ENCODE results near the gene KCND3.

KCND3 gene

GRCh38 chr1:111989531-111990025 is at the start of gene KCND3:
TSS of gene KCND3 (minus strand) at chr1:111989668.
- peak in 7 of 10 donors; percentile 36 to 92 (median 65) for DNase-seq
- intact Hi-C loops (cut with DNase I): loop anchor here (5.0 kb wide), 1 partner anchor 283 kb away; no protein-coding TSS in a partner anchor

GRCh38 chr1:112034277-112034676 is 44.8 kb upstream of the KCND3 start:
- intact Hi-C loops (cut with DNase I): no loop called here
- no peak for DNase-seq

GRCh38 chr1:112033439-112034120 is 44.1 kb upstream of the KCND3 start:
- DNase-seq: no peak
- intact Hi-C loops (cut with DNase I): no loop called here

DNA sequence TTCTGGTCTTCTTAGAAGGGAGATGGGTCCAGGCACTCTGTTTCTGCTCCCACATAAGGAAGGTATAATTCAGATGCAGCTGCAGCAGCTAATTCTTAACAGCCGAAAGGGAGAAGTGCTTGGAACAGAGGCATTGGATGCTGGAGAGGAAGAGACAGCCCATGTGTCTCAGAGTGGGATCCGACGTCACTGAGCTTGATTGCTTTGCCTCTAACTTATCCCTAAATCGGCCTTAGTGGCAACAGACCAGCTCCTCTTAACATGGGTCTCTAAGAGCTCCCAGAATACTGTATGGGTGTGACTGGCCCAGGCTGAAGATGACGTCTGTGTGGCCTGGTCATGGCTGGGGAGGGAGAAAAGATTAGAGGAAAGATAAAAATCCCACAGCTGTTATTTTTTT is 40.7 kb upstream of the KCND3 start:
- intact Hi-C loops (cut with DNase I): no loop called here
- no peak for DNase-seq

GRCh38 chr1:112027696-112028095 is 38.2 kb upstream of the KCND3 start:
- intact Hi-C loops (cut with DNase I): no loop called here
- DNase-seq: no peak

DNA sequence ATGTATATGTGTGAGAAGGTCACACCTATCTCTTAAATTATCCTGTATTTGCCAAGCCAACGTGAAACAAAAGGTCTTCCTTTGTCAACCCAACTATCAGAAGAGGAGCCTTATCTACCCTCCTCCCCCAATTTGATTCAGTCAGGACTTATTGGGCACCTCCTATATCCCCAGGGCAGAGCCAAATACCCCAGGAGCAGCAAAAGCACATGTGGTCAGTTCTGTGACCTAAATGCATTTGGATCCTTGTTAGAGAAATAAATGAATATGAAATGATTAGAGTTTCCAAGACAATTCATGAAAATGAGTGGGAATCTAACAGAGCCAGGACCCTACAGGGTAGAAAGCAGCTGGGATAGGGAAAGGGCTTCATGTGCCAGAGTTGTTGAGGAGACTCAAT is 37.0 kb upstream of the KCND3 start:
- DNase-seq: no peak
- intact Hi-C loops (cut with DNase I): no loop called here

GRCh38 chr1:112026016-112026415 is 36.5 kb upstream of the KCND3 start:
- intact Hi-C loops (cut with DNase I): no loop called here
- no peak for DNase-seq

DNA sequence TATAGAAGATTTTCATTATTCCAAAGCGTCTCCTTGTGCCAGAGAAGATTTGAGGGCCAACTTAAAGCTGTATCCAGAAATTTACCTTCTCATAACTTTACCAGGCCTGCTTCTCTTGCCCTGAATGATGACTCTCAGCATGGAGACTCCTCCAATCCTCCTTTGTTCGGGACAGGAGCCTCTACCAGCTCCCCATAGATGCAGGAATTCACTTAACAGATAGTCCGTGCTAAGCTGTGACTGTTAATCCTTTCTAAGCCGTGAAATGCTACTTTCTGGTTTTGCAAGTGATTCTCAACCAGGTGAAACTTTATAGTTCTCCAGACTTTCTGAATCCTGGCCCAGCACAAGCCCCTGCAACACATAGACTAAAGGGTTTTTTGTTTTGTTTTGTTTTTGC is 31.8 kb upstream of the KCND3 start:
- intact Hi-C loops (cut with DNase I): no loop called here
- DNase-seq: no peak

- no peak for DNase-seq
- intact Hi-C loops (cut with DNase I): no loop called here
Observed at GRCh38 chr1:112017183-112017582, 27.7 kb upstream of the KCND3 start.

- no peak for DNase-seq
- intact Hi-C loops (cut with DNase I): no loop called here
Observed at GRCh38 chr1:112012823-112013222, 23.4 kb upstream of the KCND3 start.

- peak in 1 of 10 donors; percentile 42 for DNase-seq
- intact Hi-C loops (cut with DNase I): no loop called here
Observed at GRCh38 chr1:112011202-112011601, 21.7 kb upstream of the KCND3 start.

GRCh38 chr1:112007169-112007568 is 17.7 kb upstream of the KCND3 start:
- intact Hi-C loops (cut with DNase I): no loop called here
- DNase-seq: no peak

- DNase-seq: no peak
- intact Hi-C loops (cut with DNase I): no loop called here
Observed at GRCh38 chr1:112006416-112007025, 17.1 kb upstream of the KCND3 start.

- intact Hi-C loops (cut with DNase I): no loop called here
- peak in 1 of 10 donors; percentile 68 for DNase-seq
Observed at GRCh38 chr1:112004076-112004475, 14.6 kb upstream of the KCND3 start.

- peak in 1 of 10 donors; percentile 53 for DNase-seq
- intact Hi-C loops (cut with DNase I): no loop called here
Observed at GRCh38 chr1:112002514-112002913, 13.0 kb upstream of the KCND3 start.

DNA sequence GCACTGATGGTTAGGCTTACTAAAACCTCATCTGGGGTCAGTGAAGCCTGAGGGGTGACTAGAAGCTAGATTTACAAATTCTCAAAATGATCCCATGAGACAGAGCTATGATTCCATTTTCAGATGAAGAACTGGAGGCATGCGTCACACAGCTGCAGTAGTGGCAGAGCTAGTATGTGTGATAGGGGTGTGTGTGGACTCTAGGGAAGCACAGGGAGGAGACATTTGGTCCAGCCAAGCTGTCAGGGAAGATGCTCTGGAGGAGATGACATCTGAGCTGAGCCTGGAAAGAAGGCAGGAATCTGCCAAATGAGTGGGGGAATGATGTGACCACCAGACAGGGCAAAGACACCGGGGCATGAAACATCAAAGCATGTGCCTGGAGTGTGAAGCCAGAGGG is 12.0 kb upstream of the KCND3 start:
- DNase-seq: peak in 1 of 10 donors; percentile 83
- intact Hi-C loops (cut with DNase I): no loop called here

GRCh38 chr1:112000048-112000447 is 10.6 kb upstream of the KCND3 start:
- intact Hi-C loops (cut with DNase I): no loop called here
- no peak for DNase-seq

DNA sequence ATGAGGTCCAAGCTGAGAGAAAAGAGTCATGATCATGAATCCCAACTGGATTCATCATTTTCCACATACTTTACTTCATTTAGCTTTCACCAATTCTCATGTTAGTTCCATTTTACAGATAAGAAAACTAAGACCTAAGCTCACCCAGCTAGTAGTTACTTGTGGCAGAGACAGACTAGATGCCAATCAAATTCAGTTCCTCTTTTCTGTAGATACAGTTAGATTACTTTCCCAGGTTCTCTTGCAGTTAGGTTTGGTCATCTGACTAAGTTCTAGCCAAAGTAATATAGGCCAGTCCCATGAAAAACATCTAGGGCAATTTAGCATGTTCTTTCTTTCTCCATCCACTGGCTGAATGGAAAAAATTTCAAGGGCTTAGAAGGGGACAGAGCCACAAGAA is 8.9 kb upstream of the KCND3 start:
- no peak for DNase-seq
- intact Hi-C loops (cut with DNase I): no loop called here

- peak in 6 of 10 donors; percentile 19 to 90 (median 68) for DNase-seq
- intact Hi-C loops (cut with DNase I): loop anchor here (5.0 kb wide), 1 partner anchor 280 kb away; no protein-coding TSS in a partner anchor
Observed at GRCh38 chr1:111992476-111992875, 3.0 kb upstream of the KCND3 start.

DNA sequence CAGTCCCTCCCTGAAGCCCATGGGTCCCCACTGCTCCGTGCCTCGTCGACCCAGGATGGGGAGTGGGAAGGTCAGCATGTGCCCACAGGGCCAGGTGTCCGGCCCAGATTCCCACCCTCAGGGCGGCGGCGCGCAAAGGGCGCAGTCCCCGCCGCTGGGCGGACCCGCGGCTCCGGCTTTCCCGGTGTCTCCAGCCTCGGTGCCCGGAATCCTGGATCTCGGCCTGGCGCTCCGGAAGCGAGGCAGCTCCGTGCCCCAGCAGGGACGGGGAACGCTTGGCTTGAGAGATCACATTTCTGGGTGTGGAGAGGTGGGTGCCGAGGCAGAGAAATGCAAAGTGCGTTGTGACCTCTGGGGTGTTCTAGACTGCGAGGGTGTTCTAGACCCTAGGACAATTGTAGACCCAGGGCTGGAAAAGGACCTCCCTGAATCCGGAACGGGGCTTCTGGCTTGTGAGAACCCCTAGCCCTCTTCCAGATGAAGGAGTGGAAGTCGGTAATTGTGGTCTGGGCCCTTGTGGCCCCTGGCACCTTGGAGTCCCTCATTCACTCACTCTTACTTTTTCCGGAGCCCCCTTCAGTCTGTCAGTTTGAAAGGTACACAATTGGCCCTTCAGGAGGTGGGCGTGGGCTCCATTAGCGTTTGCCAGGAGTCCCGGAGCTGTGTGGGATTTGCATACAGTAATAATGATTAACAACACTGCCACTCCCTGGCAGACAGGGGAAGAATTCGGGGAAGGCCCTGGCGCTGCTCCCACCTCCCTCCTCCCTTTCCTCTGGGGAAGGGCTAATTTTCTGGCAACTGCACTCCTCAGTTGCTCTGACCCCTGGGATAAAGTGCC is 1.6 kb upstream of the KCND3 start:
- intact Hi-C loops (cut with DNase I): loop anchor here (1.0 to 5.0 kb wide), 2 partner anchors 201 to 281 kb away; no protein-coding TSS in a partner anchor

More for the DNA sequence above, 1.6 kb upstream of the KCND3 start:
- peak; percentile 58 to 96 (median 75) for DNase-seq
